Measurements from ENCODE around the gene HMOX2.

- TF ChIP-seq CTCF (IDR thresholded peaks at IDR 0.05) (no peak), POLR2AphosphoS5 (IDR thresholded peaks at IDR 0.05; ENCODE audit: insufficient read depth in 1 of 2, low read depth in 1 of 2) (no peak), POLR2A (IDR thresholded peaks at IDR 0.05) (no peak)
Observed at GRCh38 chr16:4513086-4513860, 37.1 kb downstream of the HMOX2 start.

Data from vagina (tissue), 2 donors.